Astrocyte of the cerebellum (primary cell): ENCODE results near the gene PIGW.

Experiments
- DNase-seq: peaks from one replicate; pipeline ENCODE4 v3.0.0-alpha.2; 2011; ENCODE audit warnings: low read depth
- H3K4me3 ChIP-seq: 2 replicates; pipeline ENCODE4 v1.5.1; 2011; ENCODE audit warnings: mild to moderate bottlenecking, low read depth, low read length, moderate library complexity
- CTCF ChIP-seq: IDR thresholded peaks from 2 replicates; pipeline ENCODE4 v1.5.1; 2012; ENCODE audit warnings: low read length, low read depth, moderate library complexity, mild to moderate bottlenecking; ENCODE audit errors: missing control alignments
- in situ Hi-C: cut with HindIII; loops from 2 replicates; pipeline ENCODE4 v1.10.0; 2017; ENCODE audit warnings: low sequenced_read_pairs

PIGW gene

DNA sequence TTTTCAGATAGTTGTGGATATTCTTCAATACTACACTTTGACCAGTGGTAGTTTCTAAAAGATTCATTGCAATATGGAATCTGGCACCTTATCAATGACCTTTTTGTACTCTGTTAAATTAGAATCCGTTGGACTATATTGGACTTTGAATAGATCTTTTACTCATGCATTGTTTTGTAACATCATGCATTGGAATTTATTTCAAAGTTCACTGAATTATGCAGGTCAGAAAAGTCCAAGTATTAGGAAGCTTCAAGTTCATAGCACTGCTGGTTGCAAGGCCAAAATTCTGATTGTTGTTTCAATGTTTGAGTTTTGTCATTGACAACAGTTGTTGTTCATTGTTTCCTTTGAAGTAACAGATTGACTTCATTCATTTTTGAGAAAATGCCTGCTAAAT, 49.0 kb downstream of the PIGW start:
- no peak for DNase-seq
- no peak overlapping the region for H3K4me3 ChIP-seq
- TF ChIP-seq CTCF = no peak
- in situ Hi-C loops = no loop called here

- no peak overlapping the region for H3K4me3 ChIP-seq
- no peak for TF ChIP-seq CTCF
- in situ Hi-C loops = no loop called here
- DNase-seq = no peak
Measured at GRCh38 chr17:36586138-36586537, 51.4 kb downstream of the PIGW start.
